ENCODE measurements around the gene CCDC27. TPM values are rescaled to one million over a fixed set of nuclear protein-coding genes. Genes with fewer than 3 reads are reported as not detected.

The CCDC27 gene
- total RNA-seq, 1 donor from 2014 or later: not detected

- intact Hi-C loops (cut with micrococcal nuclease): no loop called here
Measured at GRCh38 chr1:3717715-3718601, 34.3 kb upstream of the CCDC27 start.

GRCh38 chr1:3718764-3719163 lies 33.5 kb upstream of the CCDC27 start:
- intact Hi-C loops (cut with micrococcal nuclease): no loop called here

- intact Hi-C loops (cut with micrococcal nuclease): loop anchor here (10.0 kb wide), 1 partner anchor 97 kb away; the partner anchor contains the start of gene TPRG1L
Measured at GRCh38 chr1:3721955-3722465, 30.2 kb upstream of the CCDC27 start.

GRCh38 chr1:3722846-3723245 lies 29.4 kb upstream of the CCDC27 start:
- intact Hi-C loops (cut with micrococcal nuclease): loop anchor here (10.0 kb wide), 1 partner anchor 98 kb away; the partner anchor contains the start of gene TPRG1L

- intact Hi-C loops (cut with micrococcal nuclease): loop anchor here (1.0 to 10.0 kb wide), 2 partner anchors 100 to 233 kb away; partner anchors contain the start of gene TPRG1L
Measured at GRCh38 chr1:3724416-3725030, 27.7 kb upstream of the CCDC27 start.

- intact Hi-C loops (cut with micrococcal nuclease): loop anchor here (10.0 kb wide), 1 partner anchor 101 kb away; the partner anchor contains the start of gene TPRG1L
Measured at GRCh38 chr1:3725366-3725765, 26.9 kb upstream of the CCDC27 start.

GRCh38 chr1:3727042-3727824 lies 25.0 kb upstream of the CCDC27 start:
- intact Hi-C loops (cut with micrococcal nuclease): loop anchor here (10.0 kb wide), 1 partner anchor 102 kb away; the partner anchor contains the start of gene TPRG1L

- intact Hi-C loops (cut with micrococcal nuclease): loop anchor here (10.0 kb wide), 1 partner anchor 103 kb away; the partner anchor contains the start of gene TPRG1L
Measured at GRCh38 chr1:3727825-3728776, 24.1 kb upstream of the CCDC27 start.

GRCh38 chr1:3729594-3730542 lies 22.4 kb upstream of the CCDC27 start:
- intact Hi-C loops (cut with micrococcal nuclease): loop anchor here (10.0 kb wide), 1 partner anchor 105 kb away; the partner anchor contains the start of gene TPRG1L

- intact Hi-C loops (cut with micrococcal nuclease): no loop called here
Measured at GRCh38 chr1:3730543-3731247, 21.6 kb upstream of the CCDC27 start.

GRCh38 chr1:3731583-3732433 lies 20.4 kb upstream of the CCDC27 start:
- intact Hi-C loops (cut with micrococcal nuclease): no loop called here

- intact Hi-C loops (cut with micrococcal nuclease): no loop called here
Measured at GRCh38 chr1:3732434-3733093, 19.7 kb upstream of the CCDC27 start.

GRCh38 chr1:3733094-3733882 lies 19.0 kb upstream of the CCDC27 start:
- intact Hi-C loops (cut with micrococcal nuclease): no loop called here

GRCh38 chr1:3733883-3734589 lies 18.2 kb upstream of the CCDC27 start:
- intact Hi-C loops (cut with micrococcal nuclease): no loop called here

- intact Hi-C loops (cut with micrococcal nuclease): no loop called here
Measured at GRCh38 chr1:3734602-3735001, 17.6 kb upstream of the CCDC27 start.
